SKM-1 treated with dmso at 0.1 percent for 144 hours (cell line): ENCODE data around the gene SGSM2.
"Not testable (repeated sequence)": the region's sequence is repeated elsewhere in the genome, so short reads cannot be mapped to it uniquely, and the experiment has no call there.

ENCODE experiments used
- DNase-seq: peaks from one replicate; lab custom pipeline; 2025; ENCODE audit not compliant: unreplicated experiment; lab: John Stamatoyannopoulos, UW

SGSM2 gene

GRCh38 chr17:2336852-2337543 lies at the start of gene SGSM2:
Gene SGSM2, plus strand, starts transcription at chr17:2337501. Its CDS starts 188 bp downstream, at chr17:2337689.
- no peak for DNase-seq

GRCh38 chr17:2289878-2290478 lies 47.3 kb upstream of the SGSM2 start:
- DNase-seq, result no peak

- no peak for DNase-seq
Measured at GRCh38 chr17:2292100-2292499, 45.2 kb upstream of the SGSM2 start.

- no peak for DNase-seq
Measured at GRCh38 chr17:2295575-2295974, 41.7 kb upstream of the SGSM2 start.

GRCh38 chr17:2297023-2297422 lies 40.3 kb upstream of the SGSM2 start:
- DNase-seq, result no peak

GRCh38 chr17:2299136-2299535 lies 38.2 kb upstream of the SGSM2 start:
- no peak for DNase-seq

- DNase-seq, result no peak
Measured at GRCh38 chr17:2299756-2300155, 37.5 kb upstream of the SGSM2 start.

- DNase-seq, result no peak
Measured at GRCh38 chr17:2302778-2303203, 34.5 kb upstream of the SGSM2 start.

GRCh38 chr17:2303204-2304188 lies 33.8 kb upstream of the SGSM2 start, which contains the start of the genes SMG6 and SRR:
Gene SMG6, minus strand, starts transcription at chr17:2303785. Its CDS starts 65 bp downstream, at chr17:2303720.
Gene SRR, plus strand, starts transcription at chr17:2303950. Its CDS starts 11,611 bp downstream, at chr17:2315561.
- DNase-seq, result peak; percentile 57

GRCh38 chr17:2304931-2305330 lies 32.4 kb upstream of the SGSM2 start:
- no peak for DNase-seq

GRCh38 chr17:2309338-2310154 lies 27.8 kb upstream of the SGSM2 start:
- DNase-seq, result no peak

- DNase-seq, result no peak
Measured at GRCh38 chr17:2312736-2313135, 24.6 kb upstream of the SGSM2 start.

- not testable (repeated sequence) for DNase-seq
Measured at GRCh38 chr17:2316916-2317205, 20.4 kb upstream of the SGSM2 start.

GRCh38 chr17:2317796-2318195 lies 19.5 kb upstream of the SGSM2 start:
- DNase-seq, result no peak

GRCh38 chr17:2319051-2319450 lies 18.2 kb upstream of the SGSM2 start:
- DNase-seq, result peak; percentile 1

GRCh38 chr17:2321399-2321798 lies 15.9 kb upstream of the SGSM2 start:
- DNase-seq, result no peak

- DNase-seq, result no peak
Measured at GRCh38 chr17:2323629-2324314, 13.5 kb upstream of the SGSM2 start.

- DNase-seq, result no peak
Measured at GRCh38 chr17:2331303-2331702, 6.0 kb upstream of the SGSM2 start.

GRCh38 chr17:2335726-2336214 lies 1.5 kb upstream of the SGSM2 start:
- DNase-seq, result no peak
